Measurements from ENCODE around the gene CIP2A. TPM values are rescaled to one million over a fixed set of nuclear protein-coding genes. Genes with fewer than 3 reads are reported as not detected.

The CIP2A gene
- polyA plus RNA-seq, 5 donors = 9.6 to 31.8 (median 20.7) TPM

- DNase-seq = no peak
These were observed 77.7 kb downstream of the CIP2A start for GRCh38 chr3:108511490-108511889.

GRCh38 chr3:108511055-108511454, 78.2 kb downstream of the CIP2A start:
- DNase-seq = no peak

- no peak for DNase-seq
These were observed 78.7 kb downstream of the CIP2A start, which contains the start of gene MYH15 for GRCh38 chr3:108510496-108510895. Gene MYH15, minus strand, starts transcription at chr3:108510596. Its CDS starts 66 bp downstream, at chr3:108510530.

GRCh38 chr3:108509871-108510270, 79.4 kb downstream of the CIP2A start:
- DNase-seq = no peak

GRCh38 chr3:108509263-108509662, 80.0 kb downstream of the CIP2A start:
- DNase-seq = no peak

- no peak for DNase-seq
These were observed 81.3 kb downstream of the CIP2A start for GRCh38 chr3:108507902-108508301.

GRCh38 chr3:108505811-108506210, 83.4 kb downstream of the CIP2A start:
- no peak for DNase-seq

GRCh38 chr3:108503722-108504121, 85.5 kb downstream of the CIP2A start:
- no peak for DNase-seq

GRCh38 chr3:108501535-108501934, 87.7 kb downstream of the CIP2A start:
- DNase-seq = no peak

GRCh38 chr3:108500728-108501127, 88.5 kb downstream of the CIP2A start:
- no peak for DNase-seq

Other genes with a start within 250 kb of the CIP2A start
- under 1 TPM; 0.29 to 0.51 (median 0.31) TPM for gene MYH15, start 78.8 kb downstream of the CIP2A start, polyA plus RNA-seq (ENCODE audit: insufficient read depth in 1 of 5, insufficient read length in 5 of 5, low replicate concordance in 1 of 5)
- 10 to 100 TPM; 20.9 to 33.7 (median 33.2) TPM for gene DZIP3, start 284 bp upstream of the CIP2A start, polyA plus RNA-seq (ENCODE audit: insufficient read depth in 1 of 5, insufficient read length in 5 of 5, low replicate concordance in 1 of 5)
- gene RETNLB, start 168.0 kb upstream of the CIP2A start, polyA plus RNA-seq (ENCODE audit: insufficient read depth in 1 of 5, insufficient read length in 5 of 5, low replicate concordance in 1 of 5) = not detected
- under 1 TPM; 0.15 to 0.44 (median 0.25) TPM for gene TRAT1, start 233.3 kb upstream of the CIP2A start, polyA plus RNA-seq (ENCODE audit: insufficient read depth in 1 of 5, insufficient read length in 5 of 5, low replicate concordance in 1 of 5)

All from right lung (tissue), 5 donors.